Keratinocyte (primary cell): Measurements from ENCODE around the gene TRIM10. TPM values are rescaled to one million over a fixed set of nuclear protein-coding genes. Genes with fewer than 3 reads are reported as not detected.

Experiments
- DNase-seq: peaks from one replicate; pipeline ENCODE4 v3.0.0-alpha.2; 2011; ENCODE audit warnings: low read depth, missing footprints, low spot score
- FAIRE-seq: peaks from 2 replicates; lab custom pipeline; 2011; peaks lifted over from hg19 to GRCh38; lab: Jason Lieb, UNC
- H2AFZ ChIP-seq: 2 replicates; pipeline ENCODE4 v1.6.0; 2012; ENCODE audit warnings: low read length, control low read depth, inconsistent platforms; ENCODE audit not compliant: control insufficient read depth
- H3K27ac ChIP-seq: 2 replicates; pipeline ENCODE4 v1.5.1; 2011; ENCODE audit warnings: low read length; ENCODE audit not compliant: control insufficient read depth, insufficient read depth
- H3K27me3 ChIP-seq: 3 replicates; pipeline ENCODE4 v1.6.0; 2011; ENCODE audit warnings: low read length; ENCODE audit not compliant: control insufficient read depth, insufficient read depth; ENCODE audit errors: extremely low read depth
- H3K36me3 ChIP-seq, 2 experiments: 2 replicates in 1 of 2; 3 replicates in 1 of 2; pipeline ENCODE4 v1.5.1; 2011; ENCODE audit warnings: low read length in 2 of 2, mild to moderate bottlenecking in 1 of 2; ENCODE audit not compliant: control insufficient read depth in 2 of 2, insufficient read depth in 2 of 2; ENCODE audit errors: extremely low read depth in 1 of 2
- H3K4me1 ChIP-seq: 3 replicates; pipeline ENCODE4 v1.5.1; 2011; ENCODE audit warnings: low read length; ENCODE audit not compliant: control insufficient read depth, insufficient read depth; ENCODE audit errors: extremely low read depth
- H3K4me2 ChIP-seq: 3 replicates; pipeline ENCODE4 v1.6.0; 2011; ENCODE audit warnings: low read depth, low read length; ENCODE audit not compliant: control insufficient read depth, insufficient read depth; ENCODE audit errors: extremely low read depth
- H3K4me3 ChIP-seq, 3 experiments: fragments of 200-600 bp in 1 of 3; sonication (generic) in 1 of 3; 2 replicates in 2 of 3; 3 replicates in 1 of 3; pipeline ENCODE4 v1.5.1; 2011 to 2016; ENCODE audit warnings: low read length in 3 of 3, mild to moderate bottlenecking in 3 of 3, control low read depth in 2 of 3, inconsistent platforms in 1 of 3, low read depth in 1 of 3, mixed read lengths in 1 of 3, mixed run types in 1 of 3, moderate library complexity in 1 of 3; ENCODE audit not compliant: control insufficient read depth in 2 of 3, insufficient read depth in 2 of 3; ENCODE audit errors: extremely low read depth in 1 of 3
- H3K79me2 ChIP-seq: 2 replicates; pipeline ENCODE4 v1.6.0; 2012; ENCODE audit warnings: low read length; ENCODE audit not compliant: control insufficient read depth, insufficient read depth
- H3K9ac ChIP-seq: 3 replicates; pipeline ENCODE4 v1.6.0; 2011; ENCODE audit warnings: low read length; ENCODE audit not compliant: control insufficient read depth, insufficient read depth; ENCODE audit errors: extremely low read depth
- H3K9me1 ChIP-seq: 3 replicates; pipeline ENCODE4 v1.6.0; 2011; ENCODE audit warnings: low read length; ENCODE audit not compliant: control insufficient read depth, insufficient read depth; ENCODE audit errors: extremely low read depth
- H3K9me3 ChIP-seq: 2 replicates; pipeline ENCODE4 v1.5.1; 2012; ENCODE audit warnings: low read depth, low read length; ENCODE audit not compliant: control insufficient read depth
- H4K20me1 ChIP-seq: 3 replicates; pipeline ENCODE4 v1.6.0; 2011; ENCODE audit warnings: low read length; ENCODE audit not compliant: control insufficient read depth, insufficient read depth; ENCODE audit errors: extremely low read depth
- EZH2 ChIP-seq: IDR thresholded peaks from one replicate; pipeline ENCODE4 v1.6.1; 2012; ENCODE audit warnings: inconsistent platforms, mild to moderate bottlenecking, low read length, moderate library complexity
- dilution Hi-C: fragments of 300-500 bp; cut with MboI; formaldehyde crosslinking; loops from one replicate; pipeline ENCODE4 v1.7.0; 2020; ENCODE audit warnings: low sequenced_read_pairs; ENCODE audit not compliant: extremely low pct_ligation_motif_present
- polyA plus RNA-seq, 5 experiments: library from polyadenylated mRNA; depleted of rRNA in 3 of 5; stranded (reverse) in 3 of 5; stranded (forward) in 1 of 5; unstranded in 1 of 5; fragments of >200 nt; gene quantifications; 1 replicate in 1 of 5; 2 replicates in 3 of 5; 3 replicates in 1 of 5; pipeline versions ENCODE4 v1.2.1 to v1.2.3, GENCODE V29; 2011 to 2012; ENCODE audit warnings: missing spikeins in 2 of 5, low read depth in 1 of 5, low replicate concordance in 1 of 5
- TF ChIP-seq, protein P1 (sequence below), 3 experiments: IDR thresholded peaks in 1 of 3; conservative IDR thresholded peaks in 1 of 3; optimal IDR thresholded peaks in 1 of 3; 2 replicates in 2 of 3; 3 replicates in 1 of 3; pipeline versions ENCODE3 to v1.5.1; 2011; ENCODE audit warnings: low read length in 3 of 3, mild to moderate bottlenecking in 3 of 3, moderate library complexity in 2 of 3, control low read depth in 1 of 3, inconsistent platforms in 1 of 3; ENCODE audit not compliant: insufficient read depth in 2 of 3; ENCODE audit errors: extremely low read depth in 1 of 3

The TRIM10 gene
- polyA plus RNA-seq, 1 donor (not counting 4 experiments of a cell fraction or from before 2014, with no cell fraction given) = not detected

DNA sequence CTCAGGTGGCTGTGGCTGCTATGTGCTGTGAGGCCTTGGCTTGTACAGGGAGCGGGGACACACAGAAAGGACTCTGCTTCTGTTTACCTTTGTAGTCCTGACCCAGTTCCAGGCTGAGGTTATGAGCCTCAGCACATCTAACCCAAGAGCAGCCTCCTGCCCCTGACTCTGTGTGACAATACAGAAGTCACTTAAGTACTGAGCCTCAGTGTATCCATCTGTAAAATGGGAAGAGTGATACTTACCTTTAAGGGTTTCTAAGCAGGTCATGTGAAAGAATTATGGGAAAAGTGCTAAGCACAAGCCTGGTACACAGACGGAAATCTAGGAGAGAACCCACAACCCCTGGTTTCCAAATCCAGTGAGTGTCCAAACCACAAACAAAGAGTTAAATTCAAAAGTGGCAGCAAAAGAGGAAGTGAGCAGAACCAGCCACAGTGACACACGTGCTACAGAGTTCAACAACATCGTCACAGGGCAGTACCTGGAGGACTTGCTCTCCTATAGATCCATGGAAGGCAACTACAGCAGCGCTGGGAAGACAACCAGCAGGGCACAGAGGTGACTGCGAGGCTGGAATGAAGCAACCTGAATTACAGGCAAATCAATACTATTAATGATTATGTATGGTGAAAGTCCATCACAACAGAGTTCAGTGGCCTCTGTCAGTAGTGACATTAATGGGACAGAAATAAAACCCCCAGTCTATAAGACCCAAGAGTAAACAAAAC, 39.7 kb upstream of the TRIM10 start:
- peaks cover 29% of the 10 kb centered on the region for H3K79me2 ChIP-seq
- no peak overlapping the region for H3K27ac ChIP-seq
- dilution Hi-C loops = no loop called here

DNA sequence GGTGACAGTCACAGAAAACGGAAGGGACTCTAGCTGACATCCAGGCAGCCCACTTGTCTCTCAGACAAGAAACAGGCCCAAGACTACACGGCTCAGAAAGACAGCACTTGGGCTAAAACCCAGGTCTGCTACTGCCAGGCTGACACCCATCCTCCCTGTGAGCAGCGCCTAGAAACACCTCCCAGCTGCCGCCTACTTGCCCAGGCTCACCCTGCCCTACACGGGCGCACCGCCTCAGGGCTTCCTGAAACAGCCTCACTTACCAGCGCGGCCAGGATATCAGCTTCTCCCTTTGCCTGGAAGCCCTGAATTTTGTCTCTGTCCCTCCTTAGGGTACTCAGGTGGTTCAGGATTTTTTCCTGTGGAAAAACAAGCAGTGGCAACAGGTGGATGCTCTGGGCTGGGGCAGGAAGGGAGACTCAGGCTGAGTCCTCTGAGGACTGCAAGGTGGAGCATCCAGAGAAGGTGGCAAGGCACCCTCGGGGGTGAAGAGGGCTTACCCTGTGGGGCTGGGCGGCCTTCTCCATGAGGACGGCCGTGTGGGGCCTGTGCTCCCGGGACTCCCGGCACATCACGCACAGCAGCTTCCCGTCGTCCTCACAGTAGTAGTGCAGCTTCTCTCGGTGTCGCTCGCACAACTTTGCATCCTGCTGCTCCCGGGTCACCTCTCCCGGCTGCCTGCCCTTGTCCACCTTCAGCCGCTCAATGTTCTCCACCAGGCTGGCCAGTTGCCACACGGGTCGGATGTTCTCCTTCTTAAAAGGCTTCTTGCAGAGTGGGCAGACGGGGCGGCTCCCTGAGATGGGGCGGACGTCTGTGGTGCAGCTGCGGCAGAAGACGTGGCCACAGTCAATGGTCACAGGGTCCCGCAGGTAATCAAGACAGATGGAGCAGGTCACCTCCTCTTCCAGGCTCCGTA, 37.4 kb upstream of the TRIM10 start:
- Histone ChIP-seq H3K36me3 (peaks cover 27 to 34% of the 10 kb centered on the region in 2 experiments), H3K4me3 (no peak overlapping the region), H4K20me1 (no peaks in the 10 kb centered on the region), H3K9me1 (no peaks in the 10 kb centered on the region), H3K4me2 (no peak overlapping the region), H3K27ac (no peak overlapping the region), H3K27me3 (no peaks in the 10 kb centered on the region), H3K9me3 (no peaks in the 10 kb centered on the region), H2AFZ (no peak overlapping the region), H3K4me1 (peaks cover 24% of the 10 kb centered on the region), H3K79me2 (peaks cover 8% of the 10 kb centered on the region), H3K9ac (peak overlapping the region; percentile 3)
- no peak for FAIRE-seq
- dilution Hi-C loops = no loop called here
- DNase-seq = no peak
- no peak for TF ChIP-seq EZH2
- TF ChIP-seq, protein P1, sequence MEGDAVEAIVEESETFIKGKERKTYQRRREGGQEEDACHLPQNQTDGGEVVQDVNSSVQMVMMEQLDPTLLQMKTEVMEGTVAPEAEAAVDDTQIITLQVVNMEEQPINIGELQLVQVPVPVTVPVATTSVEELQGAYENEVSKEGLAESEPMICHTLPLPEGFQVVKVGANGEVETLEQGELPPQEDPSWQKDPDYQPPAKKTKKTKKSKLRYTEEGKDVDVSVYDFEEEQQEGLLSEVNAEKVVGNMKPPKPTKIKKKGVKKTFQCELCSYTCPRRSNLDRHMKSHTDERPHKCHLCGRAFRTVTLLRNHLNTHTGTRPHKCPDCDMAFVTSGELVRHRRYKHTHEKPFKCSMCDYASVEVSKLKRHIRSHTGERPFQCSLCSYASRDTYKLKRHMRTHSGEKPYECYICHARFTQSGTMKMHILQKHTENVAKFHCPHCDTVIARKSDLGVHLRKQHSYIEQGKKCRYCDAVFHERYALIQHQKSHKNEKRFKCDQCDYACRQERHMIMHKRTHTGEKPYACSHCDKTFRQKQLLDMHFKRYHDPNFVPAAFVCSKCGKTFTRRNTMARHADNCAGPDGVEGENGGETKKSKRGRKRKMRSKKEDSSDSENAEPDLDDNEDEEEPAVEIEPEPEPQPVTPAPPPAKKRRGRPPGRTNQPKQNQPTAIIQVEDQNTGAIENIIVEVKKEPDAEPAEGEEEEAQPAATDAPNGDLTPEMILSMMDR (optimal IDR thresholded peaks at IDR 0.05 in 1 of 3, IDR thresholded peaks at IDR 0.05 in 1 of 3, conservative IDR thresholded peaks at IDR 0.05 in 1 of 3; ENCODE audit: extremely low read depth in 1 of 3, insufficient read depth in 2 of 3, low read length in 3 of 3) = no peak

More for the DNA sequence above, 39.7 kb upstream of the TRIM10 start:
- Histone ChIP-seq H4K20me1 (no peaks in the 10 kb centered on the region), H3K4me2 (no peak overlapping the region), H3K4me1 (peaks cover 24% of the 10 kb centered on the region), H3K9me3 (no peaks in the 10 kb centered on the region), H2AFZ (no peak overlapping the region), H3K4me3 (no peak overlapping the region), H3K9ac (no peak overlapping the region), H3K36me3 (peaks cover 20 to 30% of the 10 kb centered on the region in 2 experiments), H3K27me3 (no peaks in the 10 kb centered on the region), H3K9me1 (no peaks in the 10 kb centered on the region)
- DNase-seq = no peak
- no peak for FAIRE-seq
- TF ChIP-seq EZH2 = no peak
- TF ChIP-seq, protein P1 (optimal IDR thresholded peaks at IDR 0.05 in 1 of 3, IDR thresholded peaks at IDR 0.05 in 1 of 3, conservative IDR thresholded peaks at IDR 0.05 in 1 of 3; ENCODE audit: extremely low read depth in 1 of 3, insufficient read depth in 2 of 3, low read length in 3 of 3) = no peak
